Ovary (tissue), 3 donors: ENCODE results near the gene UCKL1.

ENCODE experiments used
- CTCF ChIP-seq, 3 donors: fragments of 450-650 bp in 2 of 3; fragments of 200-600 bp in 1 of 3; IDR thresholded peaks; one replicate each; pipeline versions ENCODE4 v1.5.1 to v1.8.0; 2016 to 2022; ENCODE audit warnings: antibody characterized with exemption in 3 of 3, mild to moderate bottlenecking in 1 of 3
- EP300 ChIP-seq: sonication (generic); formaldehyde crosslinking; IDR thresholded peaks from one replicate; pipeline ENCODE4 v1.6.1; 2017; ENCODE audit warnings: antibody characterized with exemption
- POLR2A ChIP-seq: fragments of 450-650 bp; IDR thresholded peaks from one replicate; pipeline ENCODE4 v1.6.1; 2017; ENCODE audit warnings: antibody characterized with exemption, mild to moderate bottlenecking, moderate library complexity
- donor health status: DM: no; HTN: no; CAD: no.

DNA sequence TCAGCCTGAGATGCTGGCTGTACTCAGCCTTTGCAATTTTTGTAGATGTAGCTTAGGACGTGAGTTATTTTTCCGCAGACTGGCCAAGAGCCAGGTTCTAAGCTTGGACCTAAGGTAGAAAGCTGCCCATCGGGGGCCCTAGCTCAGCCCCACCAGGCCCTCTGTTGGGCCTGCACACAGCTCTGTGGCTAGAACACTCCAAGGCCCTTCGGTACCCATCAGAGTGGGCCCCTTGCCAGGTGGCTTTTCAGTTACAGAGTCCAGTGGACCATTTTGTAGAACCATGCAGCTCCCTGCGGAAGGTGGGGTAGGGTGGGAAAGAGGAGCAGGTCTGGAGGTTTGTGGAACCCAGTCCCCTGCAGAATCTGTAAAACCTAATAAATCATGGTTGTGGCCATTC is 22.6 kb downstream of the UCKL1 start:
- no peak for TF ChIP-seq POLR2A
- TF ChIP-seq CTCF (IDR thresholded peaks at IDR 0.05), result no peak
- no peak for TF ChIP-seq EP300
